GM19463 (cell line): ENCODE measurements around the gene FGF8.

Source experiments
- ATAC-seq: cut with Tn5 transposase; IDR thresholded peaks from one replicate; pipeline ENCODE4 v1.9.1; 2021; ENCODE audit warnings: mild to moderate bottlenecking, moderate library complexity; ENCODE audit not compliant: unreplicated experiment

The FGF8 gene

GRCh38 chr10:101770331-101771215 is 5.3 kb downstream of the FGF8 start:
- ATAC-seq = no peak

GRCh38 chr10:101769541-101770180 is 6.3 kb downstream of the FGF8 start:
- no peak for ATAC-seq

- no peak for ATAC-seq
Measured at GRCh38 chr10:101768791-101769170, 7.1 kb downstream of the FGF8 start.

GRCh38 chr10:101767966-101768790 is 7.7 kb downstream of the FGF8 start:
- ATAC-seq = no peak

- no peak for ATAC-seq
Measured at GRCh38 chr10:101767600-101767945, 8.3 kb downstream of the FGF8 start.

GRCh38 chr10:101766753-101767599 is 8.9 kb downstream of the FGF8 start:
- ATAC-seq = no peak

GRCh38 chr10:101766306-101766705 is 9.6 kb downstream of the FGF8 start:
- no peak for ATAC-seq

- ATAC-seq = no peak
Measured at GRCh38 chr10:101763141-101763846, 12.6 kb downstream of the FGF8 start.

GRCh38 chr10:101762736-101763135 is 13.2 kb downstream of the FGF8 start:
- ATAC-seq = no peak

GRCh38 chr10:101761226-101761625 is 14.7 kb downstream of the FGF8 start:
- no peak for ATAC-seq

- no peak for ATAC-seq
Measured at GRCh38 chr10:101760510-101760909, 15.4 kb downstream of the FGF8 start.

- no peak for ATAC-seq
Measured at GRCh38 chr10:101759309-101760247, 16.3 kb downstream of the FGF8 start.

- no peak for ATAC-seq
Measured at GRCh38 chr10:101758858-101759257, 17.1 kb downstream of the FGF8 start.

GRCh38 chr10:101752241-101752640 is 23.7 kb downstream of the FGF8 start:
- ATAC-seq = no peak

GRCh38 chr10:101749047-101750016 is 26.6 kb downstream of the FGF8 start:
- ATAC-seq = no peak

- ATAC-seq = no peak
Measured at GRCh38 chr10:101748496-101748895, 27.4 kb downstream of the FGF8 start.

GRCh38 chr10:101745074-101745696 is 30.7 kb downstream of the FGF8 start:
- ATAC-seq = no peak
